Neural progenitor cell (in vitro differentiated cells): ENCODE results near the gene SAMD13.

Experiments
- CTCF ChIP-seq: fragments of 200-600 bp; sonication (generic); IDR thresholded peaks from 2 replicates; pipeline ENCODE4 v1.5.1; 2017; ENCODE audit warnings: antibody characterized with exemption, mild to moderate bottlenecking
- EZH2 ChIP-seq: fragments of 200-600 bp; sonication (generic); IDR thresholded peaks from 2 replicates; pipeline ENCODE4 v1.6.1; 2017; ENCODE audit warnings: antibody characterized with exemption, mild to moderate bottlenecking, moderate library complexity

GRCh38 chr1:84303314-84303830, 1.9 kb downstream of the SAMD13 start:
- TF ChIP-seq CTCF (no peak), EZH2 (no peak)
